K562 (cell line): ENCODE measurements around the gene TTC9C.

Source experiments
- EZH2 ChIP-seq: IDR thresholded peaks from 2 replicates; pipeline ENCODE4 v1.6.1; 2012; ENCODE audit warnings: low read depth, mild to moderate bottlenecking, inconsistent platforms, low read length, borderline replicate concordance
- HCFC1 ChIP-seq: IDR thresholded peaks from 2 replicates; pipeline ENCODE4 v1.6.1; 2012; ENCODE audit warnings: low read depth, low read length, improper control_type of control experiment
- MAFK ChIP-seq: IDR thresholded peaks from 2 replicates; pipeline ENCODE4 v1.6.1; 2011; ENCODE audit warnings: low read length, improper control_type of control experiment
- NFIX ChIP-seq: fragments of 250-450 bp; sonication (Bioruptor Pico); IDR thresholded peaks from 2 replicates; pipeline ENCODE4 v1.4.0; 2020; ENCODE audit warnings: low read depth, mild to moderate bottlenecking, moderate library complexity
- PTBP1 ChIP-seq: fragments of 200-400 bp; formaldehyde crosslinking; IDR thresholded peaks from 2 replicates; pipeline ENCODE4 v1.6.1; 2017; ENCODE audit warnings: low read depth, low read length
- RAD21 ChIP-seq, 2 experiments: fragments of 250-450 bp in 1 of 2; fragments of 450-650 bp in 1 of 2; sonication (Bioruptor Pico) in 1 of 2; formaldehyde crosslinking in 1 of 2; IDR thresholded peaks in 1 of 2; conservative IDR thresholded peaks in 1 of 2; 2 replicates each; pipeline versions ENCODE4 v1.4.0 to v1.8.0; 2020 to 2022; ENCODE audit warnings: mild to moderate bottlenecking in 2 of 2, moderate library complexity in 1 of 2
- SMC3 ChIP-seq: conservative IDR thresholded peaks from 2 replicates; pipeline ENCODE4 v1.6.1; 2011; ENCODE audit warnings: low read depth, low read length, improper control_type of control experiment; ENCODE audit not compliant: insufficient read depth
- SPI1 ChIP-seq: IDR thresholded peaks from 2 replicates; pipeline ENCODE4 v1.6.1; 2011; ENCODE audit warnings: low read depth, low read length, control low read depth, borderline replicate concordance
- SREBF2 ChIP-seq: sonication (generic); formaldehyde crosslinking; IDR thresholded peaks from 2 replicates; pipeline ENCODE4 v1.4.0; 2020; ENCODE audit warnings: mild to moderate bottlenecking, missing genetic modification reagents
- ZBED1 ChIP-seq: IDR thresholded peaks from 2 replicates; pipeline ENCODE4 v1.6.1; 2014
- ZNF311 ChIP-seq: fragments of 250-450 bp; sonication (Bioruptor Pico); IDR thresholded peaks from 2 replicates; pipeline ENCODE4 v1.4.0; 2020; ENCODE audit warnings: mild to moderate bottlenecking, moderate library complexity
- ZNF347 ChIP-seq: fragments of 450-650 bp; formaldehyde crosslinking; IDR thresholded peaks from 2 replicates; pipeline ENCODE4 v1.4.0; 2020; ENCODE audit warnings: low read depth, mild to moderate bottlenecking, moderate library complexity
- TF ChIP-seq, protein P1 (sequence below), 3 experiments: IDR thresholded peaks in 2 of 3; conservative IDR thresholded peaks in 1 of 3; 2 replicates each; pipeline ENCODE4 v1.5.1; 2011 to 2012; ENCODE audit warnings: low read length in 3 of 3, mild to moderate bottlenecking in 3 of 3, control low read depth in 2 of 3, improper control_type of control experiment in 1 of 3, inconsistent platforms in 1 of 3, low read depth in 1 of 3, mixed read lengths in 1 of 3, moderate library complexity in 1 of 3; ENCODE audit not compliant: insufficient read depth in 2 of 3

DNA sequence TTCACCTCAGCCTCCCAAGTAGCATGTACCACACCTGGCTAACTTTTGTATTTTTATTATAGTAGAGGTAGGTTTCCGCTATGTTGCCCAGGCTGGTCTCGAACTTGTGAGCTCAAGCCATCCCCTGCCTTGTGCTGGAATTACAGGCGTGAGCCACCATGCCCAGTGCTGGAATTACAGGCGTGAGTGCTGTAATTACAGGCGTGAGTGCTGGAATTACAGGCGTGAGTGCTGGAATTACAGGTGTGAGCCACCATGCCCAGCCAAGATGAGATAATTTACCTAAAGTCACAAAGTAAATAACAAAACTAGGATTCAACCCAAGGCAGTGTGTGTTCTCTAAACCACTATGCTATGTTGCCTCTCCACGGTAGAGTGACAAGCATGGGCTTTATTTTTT lies 45.8 kb upstream of the TTC9C start:
- TF ChIP-seq ZBED1 (no peak), MAFK (no peak), SREBF2 (CRISPR knock-in tag) (no peak), SMC3 (no peak), RAD21 (CRISPR knock-in tag; conservative IDR thresholded peaks at IDR 0.05 in 1 of 2, IDR thresholded peaks at IDR 0.05 in 1 of 2) (no peak), HCFC1 (no peak), ZNF347 (CRISPR knock-in tag) (no peak), PTBP1 (no peak), NFIX (no peak), ZNF311 (no peak), EZH2 (no peak), SPI1 (no peak)
- TF ChIP-seq, protein P1, sequence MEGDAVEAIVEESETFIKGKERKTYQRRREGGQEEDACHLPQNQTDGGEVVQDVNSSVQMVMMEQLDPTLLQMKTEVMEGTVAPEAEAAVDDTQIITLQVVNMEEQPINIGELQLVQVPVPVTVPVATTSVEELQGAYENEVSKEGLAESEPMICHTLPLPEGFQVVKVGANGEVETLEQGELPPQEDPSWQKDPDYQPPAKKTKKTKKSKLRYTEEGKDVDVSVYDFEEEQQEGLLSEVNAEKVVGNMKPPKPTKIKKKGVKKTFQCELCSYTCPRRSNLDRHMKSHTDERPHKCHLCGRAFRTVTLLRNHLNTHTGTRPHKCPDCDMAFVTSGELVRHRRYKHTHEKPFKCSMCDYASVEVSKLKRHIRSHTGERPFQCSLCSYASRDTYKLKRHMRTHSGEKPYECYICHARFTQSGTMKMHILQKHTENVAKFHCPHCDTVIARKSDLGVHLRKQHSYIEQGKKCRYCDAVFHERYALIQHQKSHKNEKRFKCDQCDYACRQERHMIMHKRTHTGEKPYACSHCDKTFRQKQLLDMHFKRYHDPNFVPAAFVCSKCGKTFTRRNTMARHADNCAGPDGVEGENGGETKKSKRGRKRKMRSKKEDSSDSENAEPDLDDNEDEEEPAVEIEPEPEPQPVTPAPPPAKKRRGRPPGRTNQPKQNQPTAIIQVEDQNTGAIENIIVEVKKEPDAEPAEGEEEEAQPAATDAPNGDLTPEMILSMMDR (IDR thresholded peaks at IDR 0.05 in 2 of 3, conservative IDR thresholded peaks at IDR 0.05 in 1 of 3; ENCODE audit: insufficient read depth in 2 of 3, low read depth in 1 of 3, low read length in 3 of 3): no peak
